ENCODE measurements around the gene GLIPR1. TPM values are rescaled to one million over a fixed set of nuclear protein-coding genes. Genes with fewer than 3 reads are reported as not detected.
"Not testable (repeated sequence)": the region's sequence is repeated elsewhere in the genome, so short reads cannot be mapped to it uniquely, and the experiment has no call there.

GLIPR1 gene
- total RNA-seq, 2 experiments from 2014 or later: 41.3 to 47.7 TPM

DNA sequence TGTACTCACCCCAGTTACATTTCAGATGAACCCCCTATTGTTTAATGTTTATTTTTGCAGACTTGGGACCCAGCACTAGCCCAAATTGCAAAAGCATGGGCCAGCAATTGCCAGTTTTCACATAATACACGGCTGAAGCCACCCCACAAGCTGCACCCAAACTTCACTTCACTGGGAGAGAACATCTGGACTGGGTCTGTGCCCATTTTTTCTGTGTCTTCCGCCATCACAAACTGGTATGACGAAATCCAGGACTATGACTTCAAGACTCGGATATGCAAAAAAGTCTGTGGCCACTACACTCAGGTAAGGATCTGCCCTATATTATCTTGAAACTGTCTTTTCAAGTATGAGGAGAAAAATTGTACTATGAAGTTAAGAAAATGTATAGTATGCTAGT is 1.2 kb downstream of the GLIPR1 start:
- POLR2A ChIA-PET: interaction anchor here (2.6 to 3.5 kb wide), 5 partner anchors 25 to 550 kb away, joined by 13 to 27 read pairs (median 17); partner anchors contain the start of genes GLIPR1L2, KRR1 and PHLDA1
- Mint-ChIP-seq H3K27ac (peak overlapping the region; percentile 95), H3K4me1 (ENCODE audit: low read depth) (peaks cover 91% of the 10 kb centered on the region), H3K27me3 (no peaks in the 10 kb centered on the region), H3K9me3 (no peaks in the 10 kb centered on the region), H3K36me3 (ENCODE audit: low read depth) (peaks cover 53% of the 10 kb centered on the region), H3K4me3 (peak overlapping the region; percentile 95)
- DNase-seq: peak in 3 of 14 experiments; percentile 46 to 57 (median 55)
- H3K9me3 ChIP-seq (ENCODE audit: control insufficient read depth in 1 of 2, insufficient read depth in 1 of 2, low read length in 2 of 2): no peaks in the 10 kb centered on the region
- no peaks in the 10 kb centered on the region for H3K27me3 ChIP-seq (ENCODE audit: control insufficient read depth in 1 of 2, insufficient read depth in 2 of 2, low read length in 2 of 2)
- CTCF ChIA-PET: no interaction called here
- intact Hi-C loops (cut with DNase I, micrococcal nuclease): loop anchor here (2.0 to 5.0 kb wide), 8 partner anchors 25 to 556 kb away; partner anchors contain the start of genes CAPS2 (in 1 of the 2), GLIPR1L1 (in 1 of the 2), GLIPR1L2 (in 1 of the 2) and KRR1 (in 1 of the 2)
- TF ChIP-seq, protein P1, sequence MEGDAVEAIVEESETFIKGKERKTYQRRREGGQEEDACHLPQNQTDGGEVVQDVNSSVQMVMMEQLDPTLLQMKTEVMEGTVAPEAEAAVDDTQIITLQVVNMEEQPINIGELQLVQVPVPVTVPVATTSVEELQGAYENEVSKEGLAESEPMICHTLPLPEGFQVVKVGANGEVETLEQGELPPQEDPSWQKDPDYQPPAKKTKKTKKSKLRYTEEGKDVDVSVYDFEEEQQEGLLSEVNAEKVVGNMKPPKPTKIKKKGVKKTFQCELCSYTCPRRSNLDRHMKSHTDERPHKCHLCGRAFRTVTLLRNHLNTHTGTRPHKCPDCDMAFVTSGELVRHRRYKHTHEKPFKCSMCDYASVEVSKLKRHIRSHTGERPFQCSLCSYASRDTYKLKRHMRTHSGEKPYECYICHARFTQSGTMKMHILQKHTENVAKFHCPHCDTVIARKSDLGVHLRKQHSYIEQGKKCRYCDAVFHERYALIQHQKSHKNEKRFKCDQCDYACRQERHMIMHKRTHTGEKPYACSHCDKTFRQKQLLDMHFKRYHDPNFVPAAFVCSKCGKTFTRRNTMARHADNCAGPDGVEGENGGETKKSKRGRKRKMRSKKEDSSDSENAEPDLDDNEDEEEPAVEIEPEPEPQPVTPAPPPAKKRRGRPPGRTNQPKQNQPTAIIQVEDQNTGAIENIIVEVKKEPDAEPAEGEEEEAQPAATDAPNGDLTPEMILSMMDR (IDR thresholded peaks at IDR 0.05): no peak
- H3K4me3 ChIP-seq (ENCODE audit: low read length): peak overlapping the region; percentile 65
- peak overlapping the region; percentile 76 to 77 for H3K27ac ChIP-seq (ENCODE audit: low read depth in 1 of 2, low read length in 2 of 2)
- peaks cover 18% of the 10 kb centered on the region for H3K36me3 ChIP-seq (ENCODE audit: insufficient read depth, low read length)
- H3K4me1 ChIP-seq (ENCODE audit: insufficient read depth, low read length): peaks cover 53% of the 10 kb centered on the region
- ATAC-seq (ENCODE audit: poor library complexity): no peak

DNA sequence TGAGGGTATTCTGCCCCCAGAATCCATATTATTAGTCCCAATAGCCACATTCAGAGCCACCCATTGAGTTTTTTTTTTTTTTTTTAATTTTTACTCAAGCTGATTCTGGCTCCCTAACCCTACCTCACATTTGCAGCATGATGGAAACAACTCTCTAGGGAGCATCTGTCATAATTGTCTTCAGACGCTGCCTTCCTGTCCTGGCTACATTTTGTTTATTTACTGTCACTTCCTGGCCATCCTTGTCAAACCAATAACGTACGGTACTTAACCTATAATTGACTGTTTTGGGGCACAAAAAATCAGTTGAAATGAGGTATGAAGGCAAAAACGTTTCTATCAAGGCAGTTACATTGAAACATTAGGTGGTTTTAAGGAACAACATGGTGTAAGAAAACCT is 2.1 kb downstream of the GLIPR1 start:
- intact Hi-C loops (cut with DNase I, micrococcal nuclease): loop anchor here (2.0 to 5.0 kb wide), 6 partner anchors 26 to 555 kb away; partner anchors contain the start of genes CAPS2 (in 1 of the 2), GLIPR1L1 (in 1 of the 2) and GLIPR1L2 (in 1 of the 2)
- DNase-seq: peak in 3 of 14 experiments; percentile 51 to 75 (median 70)

DNA sequence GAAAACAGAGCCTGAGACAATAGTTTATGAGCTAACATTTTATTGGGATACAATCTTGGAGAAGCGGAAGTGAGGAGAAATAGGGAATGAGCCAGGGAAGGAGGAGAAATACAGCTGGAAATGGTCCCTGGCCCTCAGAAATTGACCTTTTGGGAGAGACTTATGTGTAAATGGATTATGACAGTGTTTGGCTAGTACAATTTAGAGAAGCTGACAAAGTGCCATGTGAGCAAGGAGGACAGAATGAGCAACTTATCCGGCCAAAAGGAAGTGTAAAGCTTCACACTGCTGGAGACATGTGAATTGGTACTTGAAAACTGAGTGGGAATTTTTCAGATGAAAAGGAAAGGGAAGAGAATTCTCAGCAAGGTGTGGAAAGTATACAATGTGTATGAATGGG is 2.9 kb downstream of the GLIPR1 start:
- Mint-ChIP-seq H3K27me3 (no peaks in the 10 kb centered on the region), H3K27ac (peak overlapping the region; percentile 95), H3K4me3 (peak overlapping the region; percentile 95), H3K9me3 (no peaks in the 10 kb centered on the region), H3K36me3 (ENCODE audit: low read depth) (peaks cover 57% of the 10 kb centered on the region), H3K4me1 (ENCODE audit: low read depth) (peaks cover 79% of the 10 kb centered on the region)
- peak in 1 of 14 experiments; percentile 23 for DNase-seq
- intact Hi-C loops (cut with DNase I, micrococcal nuclease): loop anchor here (2.0 to 5.0 kb wide), 6 partner anchors 25 to 554 kb away; partner anchors contain the start of genes CAPS2 (in 1 of the 2), GLIPR1L1 (in 1 of the 2) and GLIPR1L2 (in 1 of the 2)
- ChIA-PET CTCF (interaction anchor here (0.7 to 3.4 kb wide), 10 partner anchors 15 to 554 kb away, joined by 3 to 18 read pairs (median 5); partner anchors contain the start of genes GLIPR1L1, GLIPR1L2 and KRR1), POLR2A (interaction anchor here (0.7 to 4.1 kb wide), 7 partner anchors 23 to 149 kb away, joined by 3 to 26 read pairs (median 3); partner anchors contain the start of genes GLIPR1L1, GLIPR1L2 and KRR1)
- Histone ChIP-seq H3K27me3 (ENCODE audit: control insufficient read depth in 1 of 2, insufficient read depth in 2 of 2, low read length in 2 of 2) (no peaks in the 10 kb centered on the region), H3K27ac (ENCODE audit: low read depth in 1 of 2, low read length in 2 of 2) (peak overlapping the region in 1 of 2 donors; percentile 77), H3K4me3 (ENCODE audit: low read length) (peak overlapping the region; percentile 65), H3K36me3 (ENCODE audit: insufficient read depth, low read length) (peaks cover 28% of the 10 kb centered on the region), H3K9me3 (ENCODE audit: control insufficient read depth in 1 of 2, insufficient read depth in 1 of 2, low read length in 2 of 2) (no peaks in the 10 kb centered on the region), H3K4me1 (ENCODE audit: insufficient read depth, low read length) (peaks cover 50% of the 10 kb centered on the region)
- TF ChIP-seq, protein P1 (IDR thresholded peaks at IDR 0.05): no peak
- ATAC-seq (ENCODE audit: poor library complexity): no peak

More for the DNA sequence above, 2.1 kb downstream of the GLIPR1 start:
- peaks cover 53% of the 10 kb centered on the region for H3K4me1 ChIP-seq (ENCODE audit: insufficient read depth, low read length)
- no peaks in the 10 kb centered on the region for H3K27me3 Mint-ChIP-seq
- H3K36me3 ChIP-seq (ENCODE audit: insufficient read depth, low read length): peaks cover 27% of the 10 kb centered on the region
- no peaks in the 10 kb centered on the region for H3K9me3 ChIP-seq (ENCODE audit: control insufficient read depth in 1 of 2, insufficient read depth in 1 of 2, low read length in 2 of 2)
- no peaks in the 10 kb centered on the region for H3K27me3 ChIP-seq (ENCODE audit: control insufficient read depth in 1 of 2, insufficient read depth in 2 of 2, low read length in 2 of 2)
- H3K4me3 ChIP-seq (ENCODE audit: low read length): peak overlapping the region; percentile 65
- peak; percentile 9 for ATAC-seq (ENCODE audit: poor library complexity)
- H3K9me3 Mint-ChIP-seq: no peaks in the 10 kb centered on the region
- H3K4me3 Mint-ChIP-seq: peak overlapping the region; percentile 95
- H3K36me3 Mint-ChIP-seq (ENCODE audit: low read depth): peaks cover 56% of the 10 kb centered on the region
- H3K4me1 Mint-ChIP-seq (ENCODE audit: low read depth): peaks cover 85% of the 10 kb centered on the region
- peak overlapping the region; percentile 95 for H3K27ac Mint-ChIP-seq
- peak overlapping the region; percentile 26 to 77 for H3K27ac ChIP-seq (ENCODE audit: low read depth in 1 of 2, low read length in 2 of 2)
- ChIA-PET POLR2A (interaction anchor here (0.8 to 4.1 kb wide), 5 partner anchors 22 to 92 kb away, joined by 3 to 26 read pairs (median 13); partner anchors contain the start of genes GLIPR1L2 and KRR1), CTCF (interaction anchor here (0.7 to 3.4 kb wide), 6 partner anchors 22 to 554 kb away, joined by 3 to 18 read pairs (median 4); partner anchors contain the start of genes GLIPR1L1 and KRR1)
- TF ChIP-seq, protein P1 (IDR thresholded peaks at IDR 0.05): no peak

DNA sequence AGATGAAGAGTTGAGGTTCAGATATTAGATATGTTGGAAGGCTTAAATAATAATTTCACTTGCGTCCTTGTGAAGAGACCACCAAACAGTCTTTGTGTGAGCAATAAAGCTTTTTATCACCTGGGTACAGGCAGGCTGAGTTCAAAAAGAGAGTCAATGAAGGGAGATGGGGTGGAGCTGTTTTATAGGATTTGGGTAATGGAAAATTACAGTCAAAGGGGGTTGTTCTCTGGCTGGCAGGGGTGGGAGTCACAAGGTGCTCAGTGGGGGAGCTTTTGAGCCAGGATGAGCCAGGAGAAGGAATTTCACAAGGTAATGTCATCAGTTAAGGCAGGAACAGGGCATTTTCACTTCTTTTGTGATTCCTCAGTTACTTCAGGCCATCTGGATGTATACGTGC is 3.9 kb downstream of the GLIPR1 start:
- CTCF ChIA-PET: interaction anchor here (1.2 to 3.4 kb wide), 14 partner anchors 12 to 553 kb away, joined by 3 to 18 read pairs (median 7); partner anchors contain the start of genes GLIPR1L1, GLIPR1L2 and KRR1
- H3K4me1 ChIP-seq (ENCODE audit: insufficient read depth, low read length): peaks cover 44% of the 10 kb centered on the region

More for the DNA sequence above, 3.9 kb downstream of the GLIPR1 start:
- not testable (repeated sequence) for H3K9me3 ChIP-seq (ENCODE audit: control insufficient read depth in 1 of 2, insufficient read depth in 1 of 2, low read length in 2 of 2); H3K27me3 ChIP-seq (ENCODE audit: control insufficient read depth in 1 of 2, insufficient read depth in 2 of 2, low read length in 2 of 2); H3K4me3 ChIP-seq (ENCODE audit: low read length); H3K27me3 Mint-ChIP-seq; H3K9me3 Mint-ChIP-seq; ATAC-seq (ENCODE audit: poor library complexity); H3K27ac ChIP-seq (ENCODE audit: low read depth in 1 of 2, low read length in 2 of 2); DNase-seq
- Mint-ChIP-seq H3K4me3 (peak overlapping the region; percentile 95), H3K4me1 (ENCODE audit: low read depth) (peaks cover 79% of the 10 kb centered on the region), H3K36me3 (ENCODE audit: low read depth) (peaks cover 64% of the 10 kb centered on the region), H3K27ac (peak overlapping the region; percentile 95)
- intact Hi-C loops (cut with DNase I, micrococcal nuclease): loop anchor here (5.0 kb wide), 5 partner anchors 47 to 553 kb away; partner anchors contain the start of genes CAPS2 (in 1 of the 2), GLIPR1L1 (in 1 of the 2) and GLIPR1L2 (in 1 of the 2)
- peaks cover 36% of the 10 kb centered on the region for H3K36me3 ChIP-seq (ENCODE audit: insufficient read depth, low read length)
- POLR2A ChIA-PET: interaction anchor here (0.7 to 4.1 kb wide), 6 partner anchors 20 to 973 kb away, joined by 3 to 26 read pairs (median 8); partner anchors contain the start of genes GLIPR1L1, GLIPR1L2 and KRR1

Data from CD4-positive, alpha-beta T cell (primary cell).